ENCODE data around the gene BATF. TPM values are rescaled to one million over a fixed set of nuclear protein-coding genes. Genes with fewer than 3 reads are reported as not detected.
A peak's percentile ranks its signal among the peaks of the same experiment; 100 is the strongest.
"Not testable (repeated sequence)": the region's sequence is repeated elsewhere in the genome, so short reads cannot be mapped to it uniquely, and the experiment has no call there.

The BATF gene, protein sequence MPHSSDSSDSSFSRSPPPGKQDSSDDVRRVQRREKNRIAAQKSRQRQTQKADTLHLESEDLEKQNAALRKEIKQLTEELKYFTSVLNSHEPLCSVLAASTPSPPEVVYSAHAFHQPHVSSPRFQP
- total RNA-seq = 213 and 214 TPM in 2 replicates

DNA sequence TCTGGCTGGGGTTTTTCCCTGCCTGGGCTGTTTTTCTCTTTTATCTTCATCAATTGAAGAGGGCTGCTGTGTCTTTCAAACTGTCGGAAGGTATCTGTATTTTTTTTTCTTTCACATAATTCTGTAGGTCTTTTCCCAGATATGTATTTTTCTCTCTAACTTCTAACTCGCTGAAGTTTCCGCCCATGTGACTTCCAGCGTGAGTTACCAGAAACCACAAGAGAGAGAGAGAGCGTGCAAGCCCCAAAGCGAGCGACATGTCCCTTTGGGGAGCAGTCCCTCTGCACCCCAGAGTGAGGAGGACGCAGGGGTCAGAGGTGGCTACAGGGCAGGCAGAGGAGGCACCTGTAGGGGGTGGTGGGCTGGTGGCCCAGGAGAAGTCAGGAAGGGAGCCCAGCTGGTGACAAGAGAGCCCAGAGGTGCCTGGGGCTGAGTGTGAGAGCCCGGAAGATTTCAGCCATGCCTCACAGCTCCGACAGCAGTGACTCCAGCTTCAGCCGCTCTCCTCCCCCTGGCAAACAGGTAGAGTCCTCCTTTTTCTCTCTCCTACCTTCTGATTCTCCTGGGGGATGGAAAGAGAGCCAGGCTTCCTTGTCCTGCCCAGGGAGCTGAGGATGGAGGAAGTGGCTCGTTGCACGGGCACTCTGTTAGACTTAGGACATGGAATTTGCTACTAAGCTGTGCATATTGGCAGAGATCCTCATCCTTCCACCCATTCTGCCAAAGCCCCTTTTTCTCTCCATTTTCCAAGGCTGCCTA, at the start of gene BATF:
TSS of gene BATF (plus strand) at position 246 of the 759 bp plus-strand sequence. CDS start at position 460, 214 bp downstream.
- H3K27me3 Mint-ChIP-seq (ENCODE audit: insufficient read depth) = no peaks in the 10 kb centered on the region
- H3K4me3 Mint-ChIP-seq = peak within 1 kb of the TSS; percentile 96
- intact Hi-C loops (cut with micrococcal nuclease) = loop anchor here (1.0 kb wide), 7 partner anchors 12 to 139 kb away; partner anchors contain the start of gene TTLL5
- peaks cover 50% of the 10 kb centered on the region for H3K36me3 Mint-ChIP-seq (ENCODE audit: low read depth)
- peaks cover 71% of the 10 kb centered on the region for H3K4me1 Mint-ChIP-seq (ENCODE audit: low read depth)
- peak within 1 kb of the TSS; percentile 95 for H3K27ac Mint-ChIP-seq
- H3K9me3 Mint-ChIP-seq = no peaks in the 10 kb centered on the region
- DNase-seq (ENCODE audit: low spot score) = peak; percentile 79

DNA sequence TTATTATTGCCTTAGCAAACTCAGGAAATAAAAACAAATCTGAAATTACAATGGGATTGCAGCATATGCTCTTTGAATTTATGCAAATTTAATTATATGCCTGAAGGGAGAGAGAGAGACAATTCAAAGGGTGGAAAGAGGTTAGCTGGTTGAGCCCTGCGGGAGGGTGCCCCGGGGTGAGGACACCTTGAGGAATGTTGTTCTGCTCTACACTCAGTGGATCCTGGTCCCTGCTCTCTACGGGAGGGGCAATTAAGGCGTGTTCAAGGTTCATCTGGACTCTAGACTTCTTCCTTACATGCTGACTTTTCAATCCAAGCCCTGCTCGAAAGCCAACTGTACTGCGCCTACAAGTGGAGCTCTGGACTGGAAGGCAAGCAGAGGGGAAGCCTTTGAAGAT, 48.1 kb upstream of the BATF start:
- H3K27me3 Mint-ChIP-seq (ENCODE audit: insufficient read depth); DNase-seq (ENCODE audit: low spot score); H3K4me1 Mint-ChIP-seq (ENCODE audit: low read depth); H3K27ac Mint-ChIP-seq; H3K36me3 Mint-ChIP-seq (ENCODE audit: low read depth); H3K4me3 Mint-ChIP-seq; H3K9me3 Mint-ChIP-seq; intact Hi-C loops (cut with micrococcal nuclease): not testable (repeated sequence)

DNA sequence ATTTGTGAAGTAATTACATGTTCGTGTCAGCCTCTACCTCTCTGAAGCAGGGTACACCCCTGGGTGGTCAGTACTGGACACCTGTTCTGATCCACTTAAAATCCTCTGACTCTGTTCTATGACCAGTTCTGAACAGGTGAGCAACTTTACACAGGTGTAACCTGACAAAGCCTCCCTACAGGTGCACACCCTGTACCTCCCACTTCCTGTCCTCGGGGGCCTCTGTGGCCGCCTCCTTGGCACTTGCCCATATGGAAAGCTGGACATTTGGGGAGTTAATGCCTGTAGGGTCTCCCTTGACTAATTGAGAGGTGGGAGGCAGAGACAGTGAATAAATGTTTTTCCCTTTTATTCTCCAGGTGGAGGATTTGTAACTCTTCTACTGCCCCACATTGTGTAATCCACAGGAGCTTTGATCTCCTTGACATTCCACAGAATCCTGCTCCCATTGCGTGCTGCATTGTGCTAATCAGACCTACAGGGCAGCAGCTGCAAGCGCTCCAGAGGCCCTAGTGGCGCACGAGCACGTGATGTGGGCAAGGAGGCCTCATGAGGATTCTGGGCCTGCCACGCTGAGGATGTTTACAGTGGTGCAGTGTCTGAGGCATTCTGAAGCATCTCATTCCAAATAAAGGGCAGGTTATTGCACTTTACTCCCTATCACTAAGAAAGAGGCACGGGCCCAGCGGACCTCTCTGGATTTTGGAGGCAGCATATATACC, 45.8 kb upstream of the BATF start:
- H3K27ac Mint-ChIP-seq = no peak overlapping the region
- no peaks in the 10 kb centered on the region for H3K36me3 Mint-ChIP-seq (ENCODE audit: low read depth)
- no peaks in the 10 kb centered on the region for H3K4me1 Mint-ChIP-seq (ENCODE audit: low read depth)
- no peak for DNase-seq (ENCODE audit: low spot score)
- no peaks in the 10 kb centered on the region for H3K9me3 Mint-ChIP-seq
- H3K27me3 Mint-ChIP-seq (ENCODE audit: insufficient read depth) = peaks cover 17% of the 10 kb centered on the region
- intact Hi-C loops (cut with micrococcal nuclease) = no loop called here
- H3K4me3 Mint-ChIP-seq = no peak overlapping the region

DNA sequence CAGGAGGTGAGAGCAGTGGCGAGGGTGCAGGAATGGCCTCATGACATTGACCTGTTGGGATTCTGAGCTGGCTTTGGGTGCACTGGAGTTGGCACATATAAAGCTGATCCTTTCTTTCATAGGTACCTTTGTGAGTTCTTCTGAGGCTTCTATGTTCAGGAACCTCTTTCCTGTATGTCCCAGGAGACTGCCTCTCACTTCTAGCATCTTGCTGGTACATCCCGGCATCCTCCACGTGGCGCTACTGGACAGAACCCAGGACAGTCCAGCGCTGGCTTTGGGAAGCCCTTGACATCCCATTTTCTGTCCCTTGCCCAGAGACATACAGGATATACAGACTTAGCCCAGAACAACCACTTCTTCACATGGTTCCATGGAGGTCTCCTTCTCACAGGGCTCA, 44.4 kb upstream of the BATF start:
- H3K4me3 Mint-ChIP-seq = no peak overlapping the region
- peaks cover 17% of the 10 kb centered on the region for H3K27me3 Mint-ChIP-seq (ENCODE audit: insufficient read depth)
- no peak for DNase-seq (ENCODE audit: low spot score)
- no peaks in the 10 kb centered on the region for H3K4me1 Mint-ChIP-seq (ENCODE audit: low read depth)
- H3K36me3 Mint-ChIP-seq (ENCODE audit: low read depth) = no peaks in the 10 kb centered on the region
- H3K27ac Mint-ChIP-seq = no peak overlapping the region
- no peaks in the 10 kb centered on the region for H3K9me3 Mint-ChIP-seq
- intact Hi-C loops (cut with micrococcal nuclease) = no loop called here

DNA sequence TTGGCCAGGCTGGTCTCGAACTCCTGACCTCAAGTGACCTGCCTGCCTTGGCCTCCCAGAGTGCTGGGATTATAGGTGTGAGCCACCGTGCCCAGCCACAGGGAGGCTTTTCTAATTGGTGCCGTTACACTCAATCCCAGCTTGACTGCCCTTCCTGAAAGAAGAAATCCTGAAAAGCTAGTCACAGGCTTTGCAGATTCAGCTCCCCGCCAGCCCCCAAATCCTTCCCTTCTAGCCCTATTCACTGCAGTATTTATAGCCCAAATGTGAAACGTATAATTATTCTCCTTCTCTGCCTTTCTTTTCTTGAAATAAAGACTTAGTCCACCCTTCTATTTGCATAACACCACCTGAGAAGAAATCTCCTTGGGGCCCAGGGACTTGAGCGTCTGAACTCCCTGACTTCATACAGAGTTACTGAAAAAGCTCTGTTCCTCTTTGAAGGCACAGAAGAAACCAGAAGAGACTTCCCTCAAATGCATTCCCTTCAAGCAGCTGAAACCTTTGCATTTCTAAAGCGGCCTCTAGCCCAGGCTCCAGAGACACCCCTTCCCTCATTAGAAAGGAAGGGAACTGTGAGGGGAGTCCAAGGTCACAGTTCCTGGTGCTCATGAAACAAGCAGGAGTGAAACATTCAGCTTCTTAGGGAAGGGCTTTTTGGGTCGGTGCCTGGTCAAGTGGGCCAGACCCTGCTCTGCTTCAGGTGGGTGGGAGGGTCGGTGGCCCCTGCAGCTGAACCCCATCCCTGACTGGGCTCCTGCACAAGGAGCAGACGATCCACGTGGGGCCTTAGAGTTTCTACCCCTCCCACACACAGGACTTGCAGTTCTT, 42.3 kb upstream of the BATF start:
- H3K36me3 Mint-ChIP-seq (ENCODE audit: low read depth) = no peaks in the 10 kb centered on the region
- no peaks in the 10 kb centered on the region for H3K4me1 Mint-ChIP-seq (ENCODE audit: low read depth)
- DNase-seq (ENCODE audit: low spot score) = no peak
- intact Hi-C loops (cut with micrococcal nuclease) = no loop called here
- H3K4me3 Mint-ChIP-seq = no peak overlapping the region
- no peak overlapping the region for H3K27ac Mint-ChIP-seq
- H3K9me3 Mint-ChIP-seq = peaks cover 10% of the 10 kb centered on the region
- H3K27me3 Mint-ChIP-seq (ENCODE audit: insufficient read depth) = peaks cover 17% of the 10 kb centered on the region

DNA sequence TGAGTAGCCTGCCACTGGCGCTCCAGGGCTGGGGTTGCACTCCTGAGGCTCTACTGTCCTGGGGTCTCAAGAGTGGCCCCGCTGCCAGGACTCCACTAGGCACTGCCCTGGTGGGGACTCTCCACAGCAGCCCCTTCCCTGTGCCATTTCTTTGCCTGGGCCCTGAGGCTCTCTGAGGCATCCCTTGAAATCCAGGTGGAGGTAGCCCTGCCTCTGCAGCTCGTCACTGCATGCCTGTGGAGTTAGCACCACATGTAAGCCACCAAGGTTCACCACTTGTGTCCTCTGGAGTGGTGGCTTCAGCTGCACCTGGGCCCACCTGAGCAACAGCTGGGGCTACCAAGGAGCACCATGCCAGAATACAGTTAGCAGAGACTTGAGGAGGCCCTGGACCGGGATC, 39.9 kb upstream of the BATF start:
- Mint-ChIP-seq H3K4me3 (no peak overlapping the region), H3K4me1 (ENCODE audit: low read depth) (peaks cover 15% of the 10 kb centered on the region), H3K36me3 (ENCODE audit: low read depth) (no peaks in the 10 kb centered on the region), H3K27ac (no peak overlapping the region), H3K9me3 (peaks cover 14% of the 10 kb centered on the region), H3K27me3 (ENCODE audit: insufficient read depth) (peaks cover 17% of the 10 kb centered on the region)
- intact Hi-C loops (cut with micrococcal nuclease) = no loop called here
- DNase-seq (ENCODE audit: low spot score) = no peak

DNA sequence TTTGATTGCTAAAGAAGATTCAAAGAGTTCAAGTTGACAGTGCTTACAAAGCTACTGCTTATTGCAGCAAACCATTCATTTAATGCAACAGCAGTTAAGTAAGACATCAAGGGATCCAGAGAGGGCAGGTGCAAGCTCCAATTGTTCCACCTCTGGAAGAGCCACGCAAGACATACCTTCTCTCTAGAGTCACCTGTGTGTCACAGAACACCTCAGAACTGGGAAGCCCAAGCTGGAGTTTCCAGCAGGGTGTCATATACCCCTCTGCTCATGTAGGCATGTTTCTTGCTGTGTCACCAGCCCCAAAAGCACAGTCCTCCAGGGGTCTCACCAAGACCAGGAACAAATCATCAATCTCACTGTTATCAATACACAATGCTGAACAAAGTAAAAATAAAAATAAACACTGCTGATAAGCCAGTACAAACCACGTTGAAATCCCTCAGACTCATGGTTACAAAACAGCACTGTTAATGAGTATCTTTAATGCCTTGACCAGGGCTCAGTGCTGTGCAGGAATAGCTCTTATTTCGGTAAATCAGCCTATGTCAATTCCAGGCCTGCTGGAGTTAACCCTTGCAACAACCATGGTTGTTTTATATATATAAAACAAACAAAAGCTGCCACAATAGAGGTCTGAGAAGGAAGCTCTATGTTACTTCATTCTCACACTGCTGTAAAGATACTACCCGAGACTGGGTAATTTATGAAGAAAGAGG, 37.4 kb upstream of the BATF start:
- intact Hi-C loops (cut with micrococcal nuclease) = loop anchor here (5.0 kb wide), 1 partner anchor 238 kb away; no protein-coding TSS in a partner anchor

DNA sequence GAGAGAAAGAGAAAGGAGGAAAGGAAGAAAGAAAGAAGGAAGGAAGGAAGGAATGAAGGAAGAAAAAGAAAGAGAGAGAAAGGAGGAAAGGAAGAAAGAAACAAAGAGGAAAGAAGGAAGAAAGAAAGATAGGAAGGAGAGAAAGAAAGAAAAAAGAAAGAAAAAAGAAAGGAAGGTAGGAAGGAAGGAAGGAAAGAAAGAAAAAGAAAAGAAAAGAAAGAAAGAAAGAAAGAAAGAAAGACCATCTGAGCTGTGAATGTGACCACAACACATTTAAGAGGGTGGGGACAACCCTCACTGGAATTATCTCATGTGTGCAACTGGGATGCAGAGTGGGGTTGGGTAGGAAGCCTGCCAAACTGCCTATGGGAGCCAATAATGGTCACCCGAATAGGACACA, 36.0 kb upstream of the BATF start:
- Mint-ChIP-seq H3K4me3 (no peak overlapping the region), H3K27me3 (ENCODE audit: insufficient read depth) (no peaks in the 10 kb centered on the region), H3K9me3 (peaks cover 17% of the 10 kb centered on the region), H3K27ac (no peak overlapping the region), H3K36me3 (ENCODE audit: low read depth) (no peaks in the 10 kb centered on the region), H3K4me1 (ENCODE audit: low read depth) (peaks cover 42% of the 10 kb centered on the region)
- intact Hi-C loops (cut with micrococcal nuclease) = loop anchor here (2.0 to 5.0 kb wide), 3 partner anchors 74 to 354 kb away; no protein-coding TSS in a partner anchor
- DNase-seq (ENCODE audit: low spot score) = no peak

More for the DNA sequence above, 37.4 kb upstream of the BATF start:
- no peak overlapping the region for H3K4me3 Mint-ChIP-seq
- no peak overlapping the region for H3K27ac Mint-ChIP-seq
- peaks cover 32% of the 10 kb centered on the region for H3K4me1 Mint-ChIP-seq (ENCODE audit: low read depth)
- peaks cover 14% of the 10 kb centered on the region for H3K9me3 Mint-ChIP-seq
- no peaks in the 10 kb centered on the region for H3K36me3 Mint-ChIP-seq (ENCODE audit: low read depth)
- peaks cover 3% of the 10 kb centered on the region for H3K27me3 Mint-ChIP-seq (ENCODE audit: insufficient read depth)
- DNase-seq (ENCODE audit: low spot score) = no peak

DNA sequence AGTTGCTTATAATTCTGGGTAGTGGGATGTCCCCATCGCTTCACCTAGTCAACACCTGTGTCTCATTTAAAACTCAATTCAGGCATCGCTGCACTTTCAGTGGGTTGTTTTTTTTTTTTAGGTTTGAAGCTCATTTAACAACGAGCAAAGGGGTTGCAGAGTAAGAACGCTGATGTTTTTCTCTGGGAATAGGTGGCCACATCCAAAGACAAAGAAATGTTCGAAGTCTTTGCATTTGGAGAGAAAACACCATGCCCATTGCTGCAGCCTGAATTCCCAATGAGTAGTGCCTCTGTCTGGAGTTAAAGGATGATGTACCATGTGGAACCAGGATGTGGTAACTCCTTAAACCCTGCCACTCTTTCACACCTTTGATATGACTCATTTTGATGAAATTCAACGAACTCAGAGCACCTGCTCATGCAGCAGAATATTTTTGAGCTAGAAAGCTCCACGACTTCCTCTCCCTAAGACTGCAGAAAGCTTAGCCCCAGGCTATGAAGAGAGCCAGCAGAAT, 35.1 kb upstream of the BATF start:
- peak; percentile 43 for DNase-seq (ENCODE audit: low spot score)
- peaks cover 17% of the 10 kb centered on the region for H3K9me3 Mint-ChIP-seq
- no peaks in the 10 kb centered on the region for H3K27me3 Mint-ChIP-seq (ENCODE audit: insufficient read depth)
- H3K27ac Mint-ChIP-seq = peak overlapping the region; percentile 72
- peaks cover 47% of the 10 kb centered on the region for H3K4me1 Mint-ChIP-seq (ENCODE audit: low read depth)
- no peak overlapping the region for H3K4me3 Mint-ChIP-seq
- intact Hi-C loops (cut with micrococcal nuclease) = loop anchor here (1.0 to 5.0 kb wide), 7 partner anchors 21 to 354 kb away; no protein-coding TSS in a partner anchor
- no peaks in the 10 kb centered on the region for H3K36me3 Mint-ChIP-seq (ENCODE audit: low read depth)

DNA sequence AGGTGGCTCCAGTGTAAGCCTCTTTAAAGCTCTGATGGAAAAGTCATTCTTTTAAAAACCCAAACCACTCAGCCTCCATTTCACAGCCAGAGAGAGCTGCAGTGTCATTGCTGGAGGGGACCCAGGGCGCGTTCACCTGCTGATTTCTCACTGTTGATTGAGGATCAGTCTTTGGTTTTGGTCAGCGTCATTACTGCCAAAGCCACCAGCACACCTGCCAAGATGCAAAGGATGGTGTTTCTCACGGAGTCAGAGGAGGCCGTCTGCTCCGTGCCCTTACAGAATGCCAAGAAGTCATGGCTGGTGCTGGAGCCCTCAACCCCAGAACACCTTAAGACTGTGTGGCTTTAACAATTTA, 32.8 kb upstream of the BATF start:
- Mint-ChIP-seq H3K27me3 (ENCODE audit: insufficient read depth) (no peaks in the 10 kb centered on the region), H3K4me3 (no peak overlapping the region), H3K4me1 (ENCODE audit: low read depth) (peaks cover 66% of the 10 kb centered on the region), H3K9me3 (peaks cover 12% of the 10 kb centered on the region), H3K36me3 (ENCODE audit: low read depth) (no peaks in the 10 kb centered on the region), H3K27ac (no peak overlapping the region)
- intact Hi-C loops (cut with micrococcal nuclease) = loop anchor here (1.0 to 5.0 kb wide), 4 partner anchors 33 to 242 kb away; partner anchors contain the start of gene BATF
- no peak for DNase-seq (ENCODE audit: low spot score)

DNA sequence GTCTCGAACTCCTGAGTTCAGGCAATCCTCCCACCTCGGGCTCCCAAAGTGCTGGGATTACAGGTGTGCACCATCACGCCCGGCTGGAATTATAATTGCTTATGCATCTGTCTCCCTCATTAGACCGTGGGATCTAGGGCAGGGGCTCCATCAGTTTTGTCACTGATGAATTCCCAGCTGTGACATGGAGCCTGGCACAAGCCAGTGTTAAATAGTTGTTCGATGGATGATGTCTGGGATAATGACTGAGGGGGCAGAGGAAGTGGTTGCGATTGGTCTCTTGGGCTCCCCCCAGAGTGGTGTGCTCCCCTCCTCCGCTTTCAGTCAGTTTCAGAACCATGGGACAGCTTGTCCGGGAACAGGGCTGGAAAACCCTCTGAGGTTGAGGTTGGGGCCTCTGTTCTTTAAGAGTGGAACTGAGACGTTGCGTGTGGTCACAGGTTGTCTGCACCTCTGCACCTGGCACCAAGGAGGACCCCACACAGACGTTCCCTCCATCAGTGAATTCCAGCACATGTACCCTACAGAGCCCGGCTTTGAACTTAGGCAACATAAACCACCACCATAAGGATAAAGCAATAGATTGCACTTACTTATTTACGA, 30.8 kb upstream of the BATF start:
- H3K27ac Mint-ChIP-seq = no peak overlapping the region
- peaks cover 3% of the 10 kb centered on the region for H3K9me3 Mint-ChIP-seq

More for the DNA sequence above, 30.8 kb upstream of the BATF start:
- peaks cover 77% of the 10 kb centered on the region for H3K4me1 Mint-ChIP-seq (ENCODE audit: low read depth)
- no peak overlapping the region for H3K4me3 Mint-ChIP-seq
- intact Hi-C loops (cut with micrococcal nuclease) = no loop called here
- DNase-seq (ENCODE audit: low spot score) = no peak
- no peaks in the 10 kb centered on the region for H3K27me3 Mint-ChIP-seq (ENCODE audit: insufficient read depth)
- H3K36me3 Mint-ChIP-seq (ENCODE audit: low read depth) = no peaks in the 10 kb centered on the region

Measured in activated T-helper 1 cell treated with anti-CD3 and anti-CD28 coated beads, Interleukin-12 subunit alpha, Interleukin-12 subunit beta, Interleukin-2, Interleukin-4 antibody, amounts not matched to agents 30 ng/mL and 10 ng/mL and 1 ng/mL, durations not matched to agents 14 hours and 24 hours and 36 hours (primary cell).